HepG2 (cell line): ENCODE measurements around the gene PIGL. TPM values are rescaled to one million over a fixed set of nuclear protein-coding genes. Genes with fewer than 3 reads are reported as not detected.

Experiments
- CBX2 ChIP-seq, 2 experiments: fragments of 200-600 bp in 1 of 2; sonication (generic); formaldehyde crosslinking in 1 of 2; IDR thresholded peaks; 2 replicates each; pipeline versions ENCODE4 v1.7.0 to v1.8.1; 2018 to 2022; ENCODE audit warnings: low read depth in 2 of 2, low read length in 1 of 2, mild to moderate bottlenecking in 1 of 2, missing genetic modification reagents in 1 of 2
- CCAR2 ChIP-seq: fragments of 200-400 bp; formaldehyde crosslinking; optimal IDR thresholded peaks from 2 replicates; pipeline ENCODE3; 2018; ENCODE audit warnings: low read depth, mild to moderate bottlenecking, low read length, moderate library complexity
- FOXK2 ChIP-seq: fragments of 450-650 bp; IDR thresholded peaks from 2 replicates; pipeline ENCODE4 v1.6.1; 2016
- HMGA1 ChIP-seq: sonication (generic); formaldehyde crosslinking; conservative IDR thresholded peaks from 2 replicates; pipeline ENCODE4 v1.4.0; 2020; ENCODE audit warnings: missing genetic modification reagents
- HOMEZ ChIP-seq: IDR thresholded peaks from 2 replicates; pipeline ENCODE4 v1.6.1; 2016; ENCODE audit warnings: low read depth
- NFE2L1 ChIP-seq: sonication (generic); formaldehyde crosslinking; IDR thresholded peaks from 2 replicates; pipeline ENCODE4 v1.4.0; 2020; ENCODE audit warnings: missing genetic modification reagents, mild to moderate bottlenecking, borderline replicate concordance
- RAD51 ChIP-seq: fragments of 450-650 bp; IDR thresholded peaks from 2 replicates; pipeline ENCODE4 v1.6.1; 2016; ENCODE audit warnings: borderline replicate concordance
- RFXAP ChIP-seq: sonication (generic); formaldehyde crosslinking; IDR thresholded peaks from 2 replicates; pipeline ENCODE4 v1.4.0; 2020; ENCODE audit warnings: missing genetic modification reagents, borderline replicate concordance
- ZNF205 ChIP-seq: IDR thresholded peaks from 2 replicates; pipeline ENCODE4 v1.6.1; 2018; ENCODE audit warnings: missing biosample characterization, missing genetic modification reagents
- ZNF430 ChIP-seq: sonication (generic); formaldehyde crosslinking; IDR thresholded peaks from 2 replicates; pipeline ENCODE4 v1.9.0; 2021; ENCODE audit warnings: mild to moderate bottlenecking, missing genetic modification reagents
- ZNF605 ChIP-seq: sonication (generic); formaldehyde crosslinking; IDR thresholded peaks from 2 replicates; pipeline ENCODE4 v1.8.0; 2022; ENCODE audit warnings: mild to moderate bottlenecking, missing genetic modification reagents
- ZNF75D ChIP-seq: sonication (generic); formaldehyde crosslinking; IDR thresholded peaks from 2 replicates; pipeline ENCODE4 v1.8.1; 2023; ENCODE audit warnings: missing genetic modification reagents, mild to moderate bottlenecking, borderline replicate concordance
- ZNF768 ChIP-seq: sonication (generic); formaldehyde crosslinking; IDR thresholded peaks from 2 replicates; pipeline ENCODE4 v1.4.0; 2020; ENCODE audit warnings: missing genetic modification reagents
- ZNF770 ChIP-seq: sonication (generic); formaldehyde crosslinking; IDR thresholded peaks from 2 replicates; pipeline ENCODE4 v1.5.0; 2020; ENCODE audit warnings: mild to moderate bottlenecking, missing genetic modification reagents
- polyA plus RNA-seq, 8 experiments: library from polyadenylated mRNA; depleted of rRNA in 3 of 8; stranded (reverse) in 7 of 8; unstranded in 1 of 8; fragments of >200 nt; fragmentation: Illumina TruSeq in 4 of 8; extraction: Trizol in 4 of 8; gene quantifications; 2 replicates each; pipeline versions ENCODE4 v1.2.1 to v1.2.3, GENCODE V29; 2011 to 2016; ENCODE audit warnings: low read depth in 4 of 8, missing spikeins in 1 of 8, mixed read lengths in 1 of 8; ENCODE audit not compliant: insufficient read depth in 1 of 8
- total RNA-seq, 5 experiments: library from RNA; depleted of rRNA; stranded (reverse); fragments of >200 nt; fragmentation: Illumina TruSeq; extraction: Trizol; gene quantifications; 2 replicates each; pipeline ENCODE4 v1.2.3, GENCODE V29; 2016; ENCODE audit warnings: low read depth in 1 of 5
- TF ChIP-seq, protein P1 (sequence below): sonication (generic); formaldehyde crosslinking; IDR thresholded peaks from 2 replicates; pipeline ENCODE4 v1.4.0; 2020; ENCODE audit warnings: mild to moderate bottlenecking, missing genetic modification reagents
- TF ChIP-seq, protein P2 (sequence below): sonication (generic); formaldehyde crosslinking; IDR thresholded peaks from 2 replicates; pipeline ENCODE4 v1.8.0; 2022; ENCODE audit warnings: low read depth, missing genetic modification reagents
- TF ChIP-seq, protein P3 (sequence below): sonication (generic); formaldehyde crosslinking; IDR thresholded peaks from 2 replicates; pipeline ENCODE4 v1.8.0; 2023; ENCODE audit warnings: mild to moderate bottlenecking, missing genetic modification reagents

The PIGL gene
- total and polyA plus RNA-seq, 2 of the 13 experiments (the other 11 are each of a cell fraction or from before 2014, with no cell fraction given) = 28.5 to 63.8 TPM

DNA sequence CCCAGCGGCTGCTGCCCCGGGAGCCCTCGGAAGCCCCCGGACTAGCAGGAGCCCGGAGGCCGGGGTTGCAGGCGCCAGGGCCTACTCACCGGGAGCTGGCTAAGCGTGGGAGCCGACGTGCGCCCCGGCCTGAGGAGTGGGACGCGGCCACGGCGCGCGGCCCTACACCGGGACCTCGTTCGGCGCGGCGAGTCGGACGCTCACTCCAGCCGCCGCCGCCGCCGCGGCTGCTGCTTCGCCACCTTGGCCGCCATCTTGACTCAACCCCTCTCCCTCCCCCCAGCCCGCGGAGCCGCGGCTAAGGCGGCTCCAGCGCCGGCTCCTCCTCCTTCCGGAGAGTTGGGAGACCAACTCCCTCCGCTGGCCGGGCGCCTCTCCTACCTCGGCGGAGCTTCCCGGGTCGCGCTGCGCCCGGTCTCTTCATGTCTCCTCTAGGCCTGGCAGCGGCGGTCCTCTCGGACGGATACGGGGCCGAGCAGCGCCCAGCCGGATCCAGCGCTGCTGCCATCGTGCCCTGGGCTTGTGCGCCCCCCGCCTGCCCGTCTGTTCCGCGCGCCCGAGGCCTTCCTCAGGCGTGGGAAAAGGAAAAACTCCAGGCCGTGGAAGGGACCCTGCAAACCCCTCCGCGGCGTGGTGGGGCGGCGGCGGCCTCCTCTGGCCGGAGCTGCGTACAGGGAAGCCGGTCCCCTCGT, 1.6 kb upstream of the PIGL start, which contains the start of gene NCOR1 (continued):
- TF ChIP-seq HOMEZ (CRISPR knock-in tag) (peak; percentile 47; the same call in 1 of the 2 replicates), CCAR2 (no peak), FOXK2 (no peak), ZNF205 (CRISPR knock-in tag) (0 out of 2 replicates have a peak, but pooled peaks have one; percentile 71), HMGA1 (no peak), NFE2L1 (CRISPR knock-in tag) (no peak), CBX2 (IDR thresholded peaks at IDR 0.05; ENCODE audit: low read depth, low read length) (no peak), CBX2 (CRISPR knock-in tag; IDR thresholded peaks at IDR 0.05; ENCODE audit: low read depth) (no peak), ZNF768 (CRISPR knock-in tag) (peak; percentile 35), ZNF605 (CRISPR knock-in tag) (peak; percentile 96; the same call in 1 of the 2 replicates), RAD51 (no peak), RFXAP (CRISPR knock-in tag) (no peak), ZNF770 (CRISPR knock-in tag) (peak; percentile 63; the same call in 1 of the 2 replicates), ZNF430 (CRISPR knock-in tag) (peak; percentile 91), ZNF75D (CRISPR knock-in tag) (peak; percentile 88; the same call in 1 of the 2 replicates)
- TF ChIP-seq, protein P1, sequence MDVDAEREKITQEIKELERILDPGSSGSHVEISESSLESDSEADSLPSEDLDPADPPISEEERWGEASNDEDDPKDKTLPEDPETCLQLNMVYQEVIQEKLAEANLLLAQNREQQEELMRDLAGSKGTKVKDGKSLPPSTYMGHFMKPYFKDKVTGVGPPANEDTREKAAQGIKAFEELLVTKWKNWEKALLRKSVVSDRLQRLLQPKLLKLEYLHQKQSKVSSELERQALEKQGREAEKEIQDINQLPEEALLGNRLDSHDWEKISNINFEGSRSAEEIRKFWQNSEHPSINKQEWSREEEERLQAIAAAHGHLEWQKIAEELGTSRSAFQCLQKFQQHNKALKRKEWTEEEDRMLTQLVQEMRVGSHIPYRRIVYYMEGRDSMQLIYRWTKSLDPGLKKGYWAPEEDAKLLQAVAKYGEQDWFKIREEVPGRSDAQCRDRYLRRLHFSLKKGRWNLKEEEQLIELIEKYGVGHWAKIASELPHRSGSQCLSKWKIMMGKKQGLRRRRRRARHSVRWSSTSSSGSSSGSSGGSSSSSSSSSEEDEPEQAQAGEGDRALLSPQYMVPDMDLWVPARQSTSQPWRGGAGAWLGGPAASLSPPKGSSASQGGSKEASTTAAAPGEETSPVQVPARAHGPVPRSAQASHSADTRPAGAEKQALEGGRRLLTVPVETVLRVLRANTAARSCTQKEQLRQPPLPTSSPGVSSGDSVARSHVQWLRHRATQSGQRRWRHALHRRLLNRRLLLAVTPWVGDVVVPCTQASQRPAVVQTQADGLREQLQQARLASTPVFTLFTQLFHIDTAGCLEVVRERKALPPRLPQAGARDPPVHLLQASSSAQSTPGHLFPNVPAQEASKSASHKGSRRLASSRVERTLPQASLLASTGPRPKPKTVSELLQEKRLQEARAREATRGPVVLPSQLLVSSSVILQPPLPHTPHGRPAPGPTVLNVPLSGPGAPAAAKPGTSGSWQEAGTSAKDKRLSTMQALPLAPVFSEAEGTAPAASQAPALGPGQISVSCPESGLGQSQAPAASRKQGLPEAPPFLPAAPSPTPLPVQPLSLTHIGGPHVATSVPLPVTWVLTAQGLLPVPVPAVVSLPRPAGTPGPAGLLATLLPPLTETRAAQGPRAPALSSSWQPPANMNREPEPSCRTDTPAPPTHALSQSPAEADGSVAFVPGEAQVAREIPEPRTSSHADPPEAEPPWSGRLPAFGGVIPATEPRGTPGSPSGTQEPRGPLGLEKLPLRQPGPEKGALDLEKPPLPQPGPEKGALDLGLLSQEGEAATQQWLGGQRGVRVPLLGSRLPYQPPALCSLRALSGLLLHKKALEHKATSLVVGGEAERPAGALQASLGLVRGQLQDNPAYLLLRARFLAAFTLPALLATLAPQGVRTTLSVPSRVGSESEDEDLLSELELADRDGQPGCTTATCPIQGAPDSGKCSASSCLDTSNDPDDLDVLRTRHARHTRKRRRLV (CRISPR knock-in tag) = peak; percentile 61; the same call in 1 of the 2 replicates
- TF ChIP-seq, protein P2, sequence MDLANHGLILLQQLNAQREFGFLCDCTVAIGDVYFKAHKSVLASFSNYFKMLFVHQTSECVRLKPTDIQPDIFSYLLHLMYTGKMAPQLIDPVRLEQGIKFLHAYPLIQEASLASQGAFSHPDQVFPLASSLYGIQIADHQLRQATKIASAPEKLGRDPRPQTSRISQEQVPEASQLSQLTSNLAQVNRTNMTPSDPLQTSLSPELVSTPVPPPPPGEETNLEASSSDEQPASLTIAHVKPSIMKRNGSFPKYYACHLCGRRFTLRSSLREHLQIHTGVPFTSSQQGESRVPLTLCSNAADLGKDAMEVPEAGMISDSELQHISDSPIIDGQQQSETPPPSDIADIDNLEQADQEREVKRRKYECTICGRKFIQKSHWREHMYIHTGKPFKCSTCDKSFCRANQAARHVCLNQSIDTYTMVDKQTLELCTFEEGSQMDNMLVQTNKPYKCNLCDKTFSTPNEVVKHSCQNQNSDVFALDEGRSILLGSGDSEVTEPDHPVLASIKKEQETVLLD (CRISPR knock-in tag) = peak; percentile 64
- TF ChIP-seq, protein P3, sequence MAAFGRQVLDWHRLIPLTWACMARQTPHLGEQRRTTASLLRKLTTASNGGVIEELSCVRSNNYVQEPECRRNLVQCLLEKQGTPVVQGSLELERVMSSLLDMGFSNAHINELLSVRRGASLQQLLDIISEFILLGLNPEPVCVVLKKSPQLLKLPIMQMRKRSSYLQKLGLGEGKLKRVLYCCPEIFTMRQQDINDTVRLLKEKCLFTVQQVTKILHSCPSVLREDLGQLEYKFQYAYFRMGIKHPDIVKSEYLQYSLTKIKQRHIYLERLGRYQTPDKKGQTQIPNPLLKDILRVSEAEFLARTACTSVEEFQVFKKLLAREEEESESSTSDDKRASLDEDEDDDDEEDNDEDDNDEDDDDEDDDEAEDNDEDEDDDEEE (CRISPR knock-in tag) = no peak; the same call in 1 of the 2 replicates
